CD4-positive, alpha-beta T cell (primary cell): Measurements from ENCODE around the gene NLRP7. TPM values are rescaled to one million over a fixed set of nuclear protein-coding genes. Genes with fewer than 3 reads are reported as not detected.

Experiments used
- ATAC-seq: fragments of 200-7000 bp; cut with Tn5 transposase; one replicate; pipeline ENCODE4 v1.10.0; 2022; ENCODE audit warnings: mild to moderate bottlenecking; ENCODE audit not compliant: poor library complexity
- CTCF ChIA-PET: fragments of 350-600 bp; sonication (Branson Sonifier 250); formaldehyde crosslinking; loops from one replicate; lab custom pipeline; 2021; ENCODE audit warnings: antibody characterized with exemption, inconsistent platforms; lab: Charles Lee
- POLR2A ChIA-PET: fragments of 350-600 bp; sonication (Branson Sonifier 250); formaldehyde crosslinking; loops from one replicate; lab custom pipeline; 2021; ENCODE audit warnings: antibody characterized with exemption, inconsistent platforms; lab: Charles Lee
- DNase-seq, 14 experiments: peaks; one replicate each; pipeline ENCODE4 v3.0.0-alpha.2; 2013 to 2020; ENCODE audit warnings: mixed read lengths in 2 of 14
- H3K27ac ChIP-seq, 2 donors: one replicate each; pipeline versions ENCODE4 v1.5.1 to v1.7.0; 2013; ENCODE audit warnings: low read length in 2 of 2, low read depth in 1 of 2, mild to moderate bottlenecking in 1 of 2
- H3K27me3 ChIP-seq, 2 experiments: 1 replicate in 1 of 2; 2 replicates in 1 of 2; pipeline versions ENCODE4 v1.6.1 to v1.7.0; 2013; ENCODE audit warnings: low read length in 2 of 2, control low read depth in 1 of 2, mild to moderate bottlenecking in 1 of 2, moderate library complexity in 1 of 2; ENCODE audit not compliant: insufficient read depth in 2 of 2, control insufficient read depth in 1 of 2
- H3K36me3 ChIP-seq: one replicate; pipeline ENCODE4 v1.6.1; 2013; ENCODE audit warnings: low read length, control low read depth; ENCODE audit not compliant: insufficient read depth
- H3K4me1 ChIP-seq: one replicate; pipeline ENCODE4 v1.6.1; 2013; ENCODE audit warnings: low read length, control low read depth; ENCODE audit not compliant: insufficient read depth
- H3K4me3 ChIP-seq: one replicate; pipeline ENCODE4 v1.5.1; 2013; ENCODE audit warnings: mild to moderate bottlenecking, low read length, moderate library complexity
- H3K9me3 ChIP-seq, 2 experiments: 1 replicate in 1 of 2; 2 replicates in 1 of 2; pipeline versions ENCODE4 v1.6.1 to v1.7.0; 2013; ENCODE audit warnings: low read length in 2 of 2, mild to moderate bottlenecking in 2 of 2, control low read depth in 1 of 2, moderate library complexity in 1 of 2; ENCODE audit not compliant: control insufficient read depth in 1 of 2, insufficient read depth in 1 of 2
- H3K27ac Mint-ChIP-seq: one replicate; pipeline ENCODE4 v1.8.0; 2020; ENCODE audit warnings: mixed read lengths
- H3K27me3 Mint-ChIP-seq: one replicate; pipeline ENCODE4 v1.8.0; 2021; ENCODE audit warnings: mixed read lengths
- H3K36me3 Mint-ChIP-seq: one replicate; pipeline ENCODE4 v1.8.0; 2021; ENCODE audit warnings: low read depth, mixed read lengths
- H3K4me1 Mint-ChIP-seq: one replicate; pipeline ENCODE4 v1.8.0; 2021; ENCODE audit warnings: low read depth, mixed read lengths
- H3K4me3 Mint-ChIP-seq: one replicate; pipeline ENCODE4 v1.8.0; 2020; ENCODE audit warnings: mild to moderate bottlenecking, mixed read lengths
- H3K9me3 Mint-ChIP-seq: one replicate; pipeline ENCODE4 v1.8.0; 2020; ENCODE audit warnings: mixed read lengths
- intact Hi-C, 2 experiments: fragments of 100-400 bp; cut with DNase I in 1 of 2; cut with micrococcal nuclease in 1 of 2; formaldehyde crosslinking; loops; one replicate each; pipeline versions ENCODE4 v1.15.1 to v1.9.0; 2023 to 2025; cut with DNase I, micrococcal nuclease
- total RNA-seq, 174 experiments: library from RNA in 2 of 174; stranded (reverse) in 2 of 174; gene quantifications; one replicate each; pipeline ENCODE4 v1.2.3 and lab custom pipeline; 2021 to 2026
- TF ChIP-seq, protein P1 (sequence below): fragments of 200-600 bp; IDR thresholded peaks from one replicate; pipeline ENCODE4 v1.8.0; 2022; ENCODE audit warnings: antibody characterized with exemption, mild to moderate bottlenecking

NLRP7 gene
- total RNA-seq, 2 experiments from 2014 or later: not detected

DNA sequence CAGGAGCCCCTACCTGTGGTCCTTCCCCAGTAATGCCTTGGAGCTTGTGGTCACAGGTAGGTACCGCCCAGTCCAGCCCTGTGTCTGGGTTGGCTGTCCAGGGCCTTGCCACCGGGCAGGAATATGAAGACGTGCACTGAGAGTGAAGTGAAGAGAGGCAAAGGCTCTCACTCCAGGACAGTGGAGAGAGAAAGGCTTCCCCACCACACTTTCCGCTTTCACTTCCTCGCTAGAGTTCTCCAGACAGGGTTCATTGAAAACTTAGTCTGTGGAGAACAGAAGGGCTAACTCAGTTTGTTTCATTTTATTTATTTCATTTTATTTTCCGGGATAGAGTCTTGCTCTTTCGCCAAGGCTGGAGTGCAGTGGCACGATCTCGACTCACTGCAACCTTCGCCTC lies 59.1 kb downstream of the NLRP7 start:
- DNase-seq: no peak
- TF ChIP-seq, protein P1, sequence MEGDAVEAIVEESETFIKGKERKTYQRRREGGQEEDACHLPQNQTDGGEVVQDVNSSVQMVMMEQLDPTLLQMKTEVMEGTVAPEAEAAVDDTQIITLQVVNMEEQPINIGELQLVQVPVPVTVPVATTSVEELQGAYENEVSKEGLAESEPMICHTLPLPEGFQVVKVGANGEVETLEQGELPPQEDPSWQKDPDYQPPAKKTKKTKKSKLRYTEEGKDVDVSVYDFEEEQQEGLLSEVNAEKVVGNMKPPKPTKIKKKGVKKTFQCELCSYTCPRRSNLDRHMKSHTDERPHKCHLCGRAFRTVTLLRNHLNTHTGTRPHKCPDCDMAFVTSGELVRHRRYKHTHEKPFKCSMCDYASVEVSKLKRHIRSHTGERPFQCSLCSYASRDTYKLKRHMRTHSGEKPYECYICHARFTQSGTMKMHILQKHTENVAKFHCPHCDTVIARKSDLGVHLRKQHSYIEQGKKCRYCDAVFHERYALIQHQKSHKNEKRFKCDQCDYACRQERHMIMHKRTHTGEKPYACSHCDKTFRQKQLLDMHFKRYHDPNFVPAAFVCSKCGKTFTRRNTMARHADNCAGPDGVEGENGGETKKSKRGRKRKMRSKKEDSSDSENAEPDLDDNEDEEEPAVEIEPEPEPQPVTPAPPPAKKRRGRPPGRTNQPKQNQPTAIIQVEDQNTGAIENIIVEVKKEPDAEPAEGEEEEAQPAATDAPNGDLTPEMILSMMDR: no peak
- Mint-ChIP-seq H3K9me3 (no peaks in the 10 kb centered on the region), H3K27me3 (peaks cover 14% of the 10 kb centered on the region), H3K27ac (no peak overlapping the region), H3K4me3 (no peak overlapping the region), H3K36me3 (no peaks in the 10 kb centered on the region), H3K4me1 (no peaks in the 10 kb centered on the region)
- H3K27me3 ChIP-seq: no peaks in the 10 kb centered on the region
- POLR2A ChIA-PET: no interaction called here
- no peaks in the 10 kb centered on the region for H3K4me1 ChIP-seq
- H3K9me3 ChIP-seq: peaks cover 0 to 9% of the 10 kb centered on the region in 2 experiments
- H3K27ac ChIP-seq: no peak overlapping the region
- H3K4me3 ChIP-seq: no peak overlapping the region
- no peak for ATAC-seq
- CTCF ChIA-PET: interaction anchor here (0.7 kb wide), 1 partner anchor 1212 kb away, joined by 3 read pairs; no protein-coding TSS in a partner anchor
- intact Hi-C loops: no loop called here
- no peaks in the 10 kb centered on the region for H3K36me3 ChIP-seq

DNA sequence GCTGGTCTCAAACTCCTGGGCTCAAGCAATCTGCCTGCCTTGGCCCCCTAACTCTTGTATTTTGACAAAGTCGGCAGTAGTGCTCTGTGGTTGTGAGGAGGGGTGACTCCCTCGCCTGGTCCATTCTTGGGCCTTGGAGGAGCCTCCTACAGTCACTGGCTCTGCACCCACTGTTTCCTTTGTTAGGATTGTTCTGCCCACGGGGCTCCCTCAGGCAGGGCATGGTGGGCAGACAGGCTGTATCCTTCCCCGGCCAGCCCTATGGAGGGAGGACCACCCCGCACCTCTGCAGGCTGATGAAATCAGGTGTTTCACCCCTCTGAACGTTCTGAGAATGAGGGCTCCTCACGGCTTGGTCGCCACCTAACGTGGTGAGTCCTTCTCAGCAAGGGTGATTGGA lies 64.1 kb downstream of the NLRP7 start:
- Mint-ChIP-seq H3K4me1 (no peaks in the 10 kb centered on the region), H3K9me3 (no peaks in the 10 kb centered on the region), H3K4me3 (no peak overlapping the region), H3K27ac (no peak overlapping the region), H3K27me3 (peaks cover 30% of the 10 kb centered on the region), H3K36me3 (no peaks in the 10 kb centered on the region)
- no peak for DNase-seq
- H3K36me3 ChIP-seq: no peaks in the 10 kb centered on the region
- no peaks in the 10 kb centered on the region for H3K4me1 ChIP-seq
- no peak overlapping the region for H3K27ac ChIP-seq
- TF ChIP-seq, protein P1: no peak
- ChIA-PET POLR2A (no interaction called here), CTCF (no interaction called here)
- no peak overlapping the region for H3K4me3 ChIP-seq
- intact Hi-C loops: no loop called here
- no peak for ATAC-seq
- H3K9me3 ChIP-seq: peaks cover 0 to 28% of the 10 kb centered on the region in 2 experiments
- H3K27me3 ChIP-seq: peaks cover 10 to 14% of the 10 kb centered on the region in 2 experiments

DNA sequence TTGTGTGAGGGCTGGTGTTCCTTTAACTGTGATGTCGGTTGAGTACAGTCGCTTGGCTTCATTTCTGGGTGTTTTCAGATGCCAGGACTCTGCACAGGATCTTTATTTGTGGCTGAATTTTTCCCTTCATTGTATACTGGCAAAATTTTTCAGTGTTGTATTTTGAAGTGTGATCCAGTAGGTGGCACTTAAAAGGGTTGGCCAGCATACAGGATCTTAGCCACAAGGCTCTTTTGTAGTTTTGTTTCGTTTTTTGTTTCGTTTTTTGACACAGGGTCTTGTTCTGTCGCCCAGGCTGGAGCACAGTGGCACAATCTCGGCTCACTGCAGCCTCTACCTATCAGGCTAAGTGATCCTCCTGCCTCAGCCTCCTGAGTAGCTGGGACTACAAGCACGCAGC lies 64.6 kb downstream of the NLRP7 start:
- ATAC-seq: no peak
- peaks cover 30% of the 10 kb centered on the region for H3K27me3 Mint-ChIP-seq
- intact Hi-C loops: no loop called here

More for the DNA sequence above, 64.6 kb downstream of the NLRP7 start:
- TF ChIP-seq, protein P1: no peak
- Mint-ChIP-seq H3K4me3 (no peak overlapping the region), H3K4me1 (no peaks in the 10 kb centered on the region), H3K9me3 (no peaks in the 10 kb centered on the region), H3K36me3 (no peaks in the 10 kb centered on the region), H3K27ac (no peak overlapping the region)
- H3K4me1 ChIP-seq: no peaks in the 10 kb centered on the region
- H3K36me3 ChIP-seq: no peaks in the 10 kb centered on the region
- ChIA-PET CTCF (no interaction called here), POLR2A (no interaction called here)
- no peak overlapping the region for H3K27ac ChIP-seq
- peak in 1 of 14 experiments; percentile 33 for DNase-seq
- H3K27me3 ChIP-seq: peaks cover 10 to 14% of the 10 kb centered on the region in 2 experiments
- H3K4me3 ChIP-seq: no peak overlapping the region
- peaks cover 0 to 28% of the 10 kb centered on the region in 2 experiments for H3K9me3 ChIP-seq
